ENCODE measurements around the gene USP12. TPM values are rescaled to one million over a fixed set of nuclear protein-coding genes. Genes with fewer than 3 reads are reported as not detected.

Gene USP12
- total RNA-seq, 1 donor from 2014 or later, result 24.9 TPM

DNA sequence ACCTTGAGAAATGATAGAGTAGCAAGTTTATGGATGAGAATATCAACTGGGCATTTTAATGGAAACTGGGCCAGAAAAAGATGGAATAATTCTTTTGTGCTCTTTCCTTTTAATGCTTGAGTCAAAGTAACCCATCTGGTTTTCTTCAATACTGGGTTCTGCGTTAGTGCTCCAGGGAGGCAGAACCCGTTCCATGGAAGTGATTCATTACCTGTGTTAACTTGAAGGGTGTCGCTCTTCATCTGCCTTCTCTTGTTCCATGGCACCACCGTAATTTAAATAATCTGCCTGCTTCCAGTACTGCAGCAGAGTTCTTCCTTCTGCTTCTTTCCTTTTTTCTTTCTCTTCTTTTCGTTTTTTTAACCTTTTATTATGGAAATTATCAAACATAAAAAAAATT lies 14.7 kb upstream of the USP12 start:
- peaks cover 2% of the 10 kb centered on the region for H3K27me3 Mint-ChIP-seq (ENCODE audit: unreplicated experiment)
- peaks cover 1% of the 10 kb centered on the region for H3K4me1 Mint-ChIP-seq (ENCODE audit: low read depth, unreplicated experiment)
- no peak overlapping the region for H3K27ac Mint-ChIP-seq (ENCODE audit: unreplicated experiment)
- no peak overlapping the region for H3K4me3 Mint-ChIP-seq (ENCODE audit: unreplicated experiment)
- no peak for DNase-seq
- TF ChIP-seq, protein P1, sequence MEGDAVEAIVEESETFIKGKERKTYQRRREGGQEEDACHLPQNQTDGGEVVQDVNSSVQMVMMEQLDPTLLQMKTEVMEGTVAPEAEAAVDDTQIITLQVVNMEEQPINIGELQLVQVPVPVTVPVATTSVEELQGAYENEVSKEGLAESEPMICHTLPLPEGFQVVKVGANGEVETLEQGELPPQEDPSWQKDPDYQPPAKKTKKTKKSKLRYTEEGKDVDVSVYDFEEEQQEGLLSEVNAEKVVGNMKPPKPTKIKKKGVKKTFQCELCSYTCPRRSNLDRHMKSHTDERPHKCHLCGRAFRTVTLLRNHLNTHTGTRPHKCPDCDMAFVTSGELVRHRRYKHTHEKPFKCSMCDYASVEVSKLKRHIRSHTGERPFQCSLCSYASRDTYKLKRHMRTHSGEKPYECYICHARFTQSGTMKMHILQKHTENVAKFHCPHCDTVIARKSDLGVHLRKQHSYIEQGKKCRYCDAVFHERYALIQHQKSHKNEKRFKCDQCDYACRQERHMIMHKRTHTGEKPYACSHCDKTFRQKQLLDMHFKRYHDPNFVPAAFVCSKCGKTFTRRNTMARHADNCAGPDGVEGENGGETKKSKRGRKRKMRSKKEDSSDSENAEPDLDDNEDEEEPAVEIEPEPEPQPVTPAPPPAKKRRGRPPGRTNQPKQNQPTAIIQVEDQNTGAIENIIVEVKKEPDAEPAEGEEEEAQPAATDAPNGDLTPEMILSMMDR (IDR thresholded peaks at IDR 0.05; ENCODE audit: partially characterized antibody, unreplicated experiment), result no peak
- H3K9me3 Mint-ChIP-seq (ENCODE audit: unreplicated experiment), result no peaks in the 10 kb centered on the region
- H3K36me3 Mint-ChIP-seq (ENCODE audit: unreplicated experiment), result no peaks in the 10 kb centered on the region

DNA sequence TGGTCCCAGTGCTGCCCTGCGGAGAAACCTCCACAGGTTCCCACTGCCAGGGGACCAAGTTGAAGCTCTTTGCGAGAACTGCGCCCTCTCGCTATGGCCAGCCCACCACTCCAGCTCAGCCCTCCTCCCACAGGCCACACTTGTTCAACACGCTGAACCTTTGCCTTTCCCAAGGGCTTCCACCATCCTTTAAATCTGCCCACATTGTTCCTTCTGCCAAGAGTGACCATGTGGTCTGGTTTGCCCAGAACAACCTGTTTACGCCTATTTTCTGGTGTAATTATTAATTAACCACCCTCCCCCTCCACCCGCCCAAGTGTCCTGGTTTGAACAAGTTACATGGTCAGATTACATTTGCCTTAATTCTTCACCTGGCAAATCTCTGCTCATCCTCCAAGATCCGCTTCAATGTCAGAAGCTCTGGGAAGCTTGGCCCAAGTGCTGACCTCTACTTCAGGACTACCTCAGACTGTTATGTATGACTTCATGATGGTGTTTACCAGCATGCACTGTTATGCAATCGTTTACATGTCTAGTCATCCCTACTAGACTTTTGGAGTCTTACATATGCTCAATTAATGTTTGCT lies 12.0 kb upstream of the USP12 start:
- no peaks in the 10 kb centered on the region for H3K36me3 Mint-ChIP-seq (ENCODE audit: unreplicated experiment)
- no peak for DNase-seq
- H3K4me3 Mint-ChIP-seq (ENCODE audit: unreplicated experiment), result no peak overlapping the region
- peaks cover 1% of the 10 kb centered on the region for H3K4me1 Mint-ChIP-seq (ENCODE audit: low read depth, unreplicated experiment)
- no peaks in the 10 kb centered on the region for H3K9me3 Mint-ChIP-seq (ENCODE audit: unreplicated experiment)
- H3K27ac Mint-ChIP-seq (ENCODE audit: unreplicated experiment), result no peak overlapping the region
- H3K27me3 Mint-ChIP-seq (ENCODE audit: unreplicated experiment), result peaks cover 2% of the 10 kb centered on the region
- TF ChIP-seq, protein P1 (IDR thresholded peaks at IDR 0.05; ENCODE audit: partially characterized antibody, unreplicated experiment), result no peak

DNA sequence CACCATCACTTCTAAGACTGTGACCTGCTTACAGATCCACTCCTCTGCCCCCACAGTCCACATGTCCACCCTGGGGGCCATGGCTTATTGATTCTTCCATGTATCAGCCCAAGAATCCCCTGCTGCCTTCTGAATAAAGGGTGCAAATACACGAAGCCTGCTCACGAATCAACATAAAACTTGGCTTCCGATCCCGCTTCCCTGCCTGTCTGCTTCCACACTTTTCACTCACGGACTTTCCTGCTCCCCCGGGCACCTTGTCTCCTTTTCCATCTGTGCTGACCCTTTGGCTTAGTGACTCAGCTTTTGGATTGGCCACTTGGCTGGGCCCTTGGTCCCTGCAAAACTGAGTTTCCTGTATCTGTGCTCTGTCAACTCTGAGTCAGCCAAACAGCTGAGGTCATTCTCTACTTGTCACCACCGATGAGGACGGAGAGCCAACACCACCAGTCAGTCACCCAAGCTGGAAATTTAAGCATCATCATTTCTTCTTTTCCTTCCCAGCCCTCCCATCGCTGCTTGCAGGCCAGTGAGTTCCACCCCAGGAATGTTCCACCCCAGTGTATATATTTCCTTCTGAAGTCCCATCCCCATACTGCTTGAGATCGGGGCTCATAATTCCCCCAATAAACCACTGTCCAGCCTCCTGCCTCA lies 11.4 kb upstream of the USP12 start:
- Mint-ChIP-seq H3K27me3 (ENCODE audit: unreplicated experiment) (peaks cover 2% of the 10 kb centered on the region), H3K27ac (ENCODE audit: unreplicated experiment) (no peak overlapping the region), H3K4me3 (ENCODE audit: unreplicated experiment) (no peak overlapping the region), H3K36me3 (ENCODE audit: unreplicated experiment) (no peaks in the 10 kb centered on the region), H3K9me3 (ENCODE audit: unreplicated experiment) (no peaks in the 10 kb centered on the region), H3K4me1 (ENCODE audit: low read depth, unreplicated experiment) (peaks cover 1% of the 10 kb centered on the region)
- DNase-seq, result no peak
- TF ChIP-seq, protein P1 (IDR thresholded peaks at IDR 0.05; ENCODE audit: partially characterized antibody, unreplicated experiment), result no peak

DNA sequence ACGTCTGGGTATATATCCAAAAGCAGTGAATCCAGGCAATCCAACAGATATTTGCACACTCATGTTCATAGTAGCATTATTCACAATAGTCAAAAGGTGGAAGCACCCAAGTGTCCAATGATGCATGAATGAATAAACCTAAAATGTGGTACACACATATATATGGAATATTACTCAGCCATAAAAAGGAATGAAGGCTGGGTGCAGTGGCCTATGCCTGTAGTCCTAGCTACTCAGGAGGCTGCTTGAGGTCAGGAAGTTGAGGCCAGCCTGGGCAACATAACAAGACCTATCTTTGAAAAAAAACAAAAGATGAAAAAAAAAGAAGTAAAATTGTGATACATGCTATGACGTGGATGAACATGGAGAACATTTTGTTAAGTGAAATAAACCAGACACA lies 10.4 kb upstream of the USP12 start:
- no peaks in the 10 kb centered on the region for H3K36me3 Mint-ChIP-seq (ENCODE audit: unreplicated experiment)
- no peak overlapping the region for H3K4me3 Mint-ChIP-seq (ENCODE audit: unreplicated experiment)
- H3K4me1 Mint-ChIP-seq (ENCODE audit: low read depth, unreplicated experiment), result peaks cover 1% of the 10 kb centered on the region
- TF ChIP-seq, protein P1 (IDR thresholded peaks at IDR 0.05; ENCODE audit: partially characterized antibody, unreplicated experiment), result no peak
- H3K9me3 Mint-ChIP-seq (ENCODE audit: unreplicated experiment), result no peaks in the 10 kb centered on the region
- H3K27me3 Mint-ChIP-seq (ENCODE audit: unreplicated experiment), result no peaks in the 10 kb centered on the region
- H3K27ac Mint-ChIP-seq (ENCODE audit: unreplicated experiment), result no peak overlapping the region
- DNase-seq, result no peak

DNA sequence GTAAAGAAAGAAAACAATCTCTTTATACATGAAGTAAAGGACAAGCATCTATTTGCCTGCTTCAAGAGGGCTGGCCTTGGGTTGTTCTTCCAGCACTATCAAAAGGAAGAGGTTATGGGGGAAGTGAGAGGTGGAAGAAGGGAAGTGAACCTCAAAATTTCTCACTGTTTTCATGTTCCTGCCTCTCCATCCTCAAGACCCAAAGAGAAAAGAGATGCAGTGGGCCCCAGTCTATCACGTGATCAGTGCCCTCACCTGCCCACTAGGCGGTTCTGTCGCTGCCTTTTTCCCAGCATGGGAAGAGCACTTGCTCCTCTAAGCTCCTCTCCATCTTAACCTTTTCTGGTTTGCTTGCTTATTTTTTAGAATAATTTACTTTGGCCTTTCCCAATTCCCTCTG lies 6.2 kb upstream of the USP12 start:
- TF ChIP-seq, protein P1 (IDR thresholded peaks at IDR 0.05; ENCODE audit: partially characterized antibody, unreplicated experiment), result no peak
- no peak overlapping the region for H3K27ac Mint-ChIP-seq (ENCODE audit: unreplicated experiment)
- no peaks in the 10 kb centered on the region for H3K9me3 Mint-ChIP-seq (ENCODE audit: unreplicated experiment)
- DNase-seq, result no peak
- H3K4me3 Mint-ChIP-seq (ENCODE audit: unreplicated experiment), result no peak overlapping the region
- no peaks in the 10 kb centered on the region for H3K27me3 Mint-ChIP-seq (ENCODE audit: unreplicated experiment)
- no peaks in the 10 kb centered on the region for H3K36me3 Mint-ChIP-seq (ENCODE audit: unreplicated experiment)
- H3K4me1 Mint-ChIP-seq (ENCODE audit: low read depth, unreplicated experiment), result no peaks in the 10 kb centered on the region

All from glutamatergic neuron (in vitro differentiated cells).